Esophagus muscularis mucosa (tissue), 4 donors: Measurements from ENCODE around the gene MRTFB. TPM values are rescaled to one million over a fixed set of nuclear protein-coding genes. Genes with fewer than 3 reads are reported as not detected.

ENCODE experiments used
- DNase-seq: peaks from one replicate; pipeline ENCODE4 v3.0.0-alpha.2; 2017; ENCODE audit errors: extremely low spot score
- H3K27ac ChIP-seq, 4 donors: fragments of 200-600 bp; sonication (generic); replicated peaks in 1 of 4; 1 replicate in 3 of 4; 2 replicates in 1 of 4; pipeline ENCODE4 v1.5.1; 2016 to 2019; ENCODE audit warnings: mild to moderate bottlenecking in 1 of 4
- H3K27me3 ChIP-seq, 4 donors: fragments of 200-600 bp; sonication (generic); one replicate each; pipeline versions ENCODE4 v1.5.1 to v1.6.0; 2016 to 2019
- H3K36me3 ChIP-seq, 4 donors: fragments of 200-600 bp; sonication (generic); one replicate each; pipeline ENCODE4 v1.5.1; 2016 to 2019
- H3K4me1 ChIP-seq, 4 donors: fragments of 200-600 bp; sonication (generic); one replicate each; pipeline ENCODE4 v1.5.1; 2016 to 2019
- H3K4me3 ChIP-seq, 4 donors: fragments of 200-600 bp; sonication (generic); 1 replicate in 2 of 4; 2 replicates in 2 of 4; pipeline ENCODE4 v1.5.1; 2016 to 2019; ENCODE audit warnings: mild to moderate bottlenecking in 4 of 4, moderate library complexity in 1 of 4
- H3K9me3 ChIP-seq, 4 donors: fragments of 200-600 bp; sonication (generic); 1 replicate in 3 of 4; 2 replicates in 1 of 4; pipeline ENCODE4 v1.5.1; 2016 to 2019
- EP300 ChIP-seq: sonication (generic); formaldehyde crosslinking; IDR thresholded peaks from one replicate; pipeline ENCODE4 v1.6.1; 2017; ENCODE audit warnings: antibody characterized with exemption
- POLR2A ChIP-seq: fragments of 450-650 bp; IDR thresholded peaks from one replicate; pipeline ENCODE4 v1.6.1; 2017; ENCODE audit warnings: antibody characterized with exemption, moderate library complexity, mild to moderate bottlenecking, low read depth
- POLR2AphosphoS5 ChIP-seq, 2 donors: sonication (generic); formaldehyde crosslinking; IDR thresholded peaks; one replicate each; pipeline ENCODE4 v1.6.1; 2017; ENCODE audit warnings: antibody characterized with exemption in 2 of 2
- WGBS: methylation state at CpG from one replicate; pipeline ENCODE4 v1.1.5; 2018; 5-methylcytosine and 5-hydroxymethylcytosine counted together
- intact Hi-C: fragments of 100-400 bp; cut with DNase I; formaldehyde crosslinking; loops from one replicate; pipeline ENCODE4 v1.15.1; 2023
- total RNA-seq, 4 donors: library from RNA; depleted of rRNA; stranded (reverse); fragments of >200 nt; gene quantifications; one replicate each; pipeline versions ENCODE4 v1.1.0 to v1.2.1, GENCODE V29; 2016
- TF ChIP-seq, protein P1 (sequence below), 3 experiments: fragments of 200-600 bp in 2 of 3; fragments of 450-650 bp in 1 of 3; sonication (generic) in 2 of 3; IDR thresholded peaks; one replicate each; pipeline ENCODE4 v1.5.1; 2017 to 2019; ENCODE audit warnings: antibody characterized with exemption in 3 of 3, mild to moderate bottlenecking in 2 of 3, moderate library complexity in 1 of 3

The MRTFB gene
- total RNA-seq, 4 donors from 2014 or later = 36.3 to 63.6 (median 48.2) TPM

DNA sequence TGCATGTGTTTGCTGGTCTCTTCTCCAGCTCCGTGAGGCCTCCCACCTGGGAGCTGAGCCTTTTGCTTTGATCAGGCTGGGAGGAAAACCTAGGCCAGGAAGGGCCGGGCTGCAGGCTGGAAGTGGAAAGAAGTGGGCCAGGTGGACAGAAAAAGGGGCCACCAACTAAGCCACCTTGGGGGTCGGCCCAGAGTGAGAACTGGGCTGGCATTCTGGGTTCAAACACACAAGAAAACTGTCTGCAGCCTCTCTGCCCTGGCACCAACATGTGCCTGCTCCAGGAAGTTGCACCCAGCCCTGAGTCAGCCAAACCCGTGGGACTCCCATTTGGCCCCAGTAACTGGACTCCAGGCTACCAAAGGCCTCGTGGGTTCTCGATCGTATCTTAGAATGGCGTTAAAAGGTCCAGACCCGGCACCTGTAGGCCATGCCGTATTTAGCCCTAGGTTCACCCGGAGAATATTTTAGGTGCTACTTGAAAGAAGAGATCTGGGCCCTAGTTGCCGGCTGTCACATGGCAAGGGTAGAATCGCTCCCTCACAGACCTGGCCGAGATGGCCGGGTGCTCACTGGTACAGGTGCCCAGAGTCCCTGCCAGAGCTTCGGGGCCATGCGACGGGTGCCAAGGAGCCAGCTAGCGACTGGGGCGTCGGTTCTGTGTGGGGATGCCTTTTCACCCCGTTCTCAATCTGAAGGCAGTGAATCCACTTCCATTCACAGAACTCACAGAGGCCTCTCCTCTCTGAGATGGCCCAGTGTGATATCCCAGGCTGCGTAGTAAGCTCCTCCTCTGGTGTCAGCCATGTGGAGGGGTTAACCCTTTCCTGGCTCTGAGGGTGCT, 236.6 kb downstream of the MRTFB start:
- intact Hi-C loops = no loop called here
- peak overlapping the region; percentile 76 to 94 (median 92) for H3K27ac ChIP-seq

DNA sequence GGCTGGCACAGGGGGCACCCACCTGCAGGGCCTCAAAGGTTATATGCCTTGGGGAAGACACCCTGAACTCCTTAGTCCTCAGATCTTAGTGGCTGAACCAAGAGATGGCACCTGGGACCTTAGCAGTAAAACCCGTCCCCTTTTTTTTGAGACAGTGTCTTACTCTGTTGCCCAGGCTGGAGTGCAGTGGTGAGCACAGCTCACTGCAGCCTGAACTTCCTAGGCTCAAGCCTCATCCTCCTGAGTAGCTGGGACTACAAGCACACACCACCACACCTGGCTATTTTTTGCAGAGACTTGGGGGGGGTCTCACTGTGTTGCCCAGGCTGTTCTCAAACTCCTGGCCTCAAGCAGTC, 237.2 kb downstream of the MRTFB start:
- Histone ChIP-seq H3K36me3 (no peaks in the 10 kb centered on the region), H3K27ac (peak overlapping the region; percentile 76 to 94 (median 92)), H3K4me3 (peak overlapping the region in 2 of 4 donors; percentile 10 to 13), H3K4me1 (peaks cover 60 to 85% (median 82%) of the 10 kb centered on the region in 4 donors), H3K27me3 (no peaks in the 10 kb centered on the region), H3K9me3 (no peaks in the 10 kb centered on the region)
- TF ChIP-seq POLR2AphosphoS5 (IDR thresholded peaks at IDR 0.05) (no peak), EP300 (no peak), POLR2A (no peak)
- TF ChIP-seq, protein P1, sequence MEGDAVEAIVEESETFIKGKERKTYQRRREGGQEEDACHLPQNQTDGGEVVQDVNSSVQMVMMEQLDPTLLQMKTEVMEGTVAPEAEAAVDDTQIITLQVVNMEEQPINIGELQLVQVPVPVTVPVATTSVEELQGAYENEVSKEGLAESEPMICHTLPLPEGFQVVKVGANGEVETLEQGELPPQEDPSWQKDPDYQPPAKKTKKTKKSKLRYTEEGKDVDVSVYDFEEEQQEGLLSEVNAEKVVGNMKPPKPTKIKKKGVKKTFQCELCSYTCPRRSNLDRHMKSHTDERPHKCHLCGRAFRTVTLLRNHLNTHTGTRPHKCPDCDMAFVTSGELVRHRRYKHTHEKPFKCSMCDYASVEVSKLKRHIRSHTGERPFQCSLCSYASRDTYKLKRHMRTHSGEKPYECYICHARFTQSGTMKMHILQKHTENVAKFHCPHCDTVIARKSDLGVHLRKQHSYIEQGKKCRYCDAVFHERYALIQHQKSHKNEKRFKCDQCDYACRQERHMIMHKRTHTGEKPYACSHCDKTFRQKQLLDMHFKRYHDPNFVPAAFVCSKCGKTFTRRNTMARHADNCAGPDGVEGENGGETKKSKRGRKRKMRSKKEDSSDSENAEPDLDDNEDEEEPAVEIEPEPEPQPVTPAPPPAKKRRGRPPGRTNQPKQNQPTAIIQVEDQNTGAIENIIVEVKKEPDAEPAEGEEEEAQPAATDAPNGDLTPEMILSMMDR (IDR thresholded peaks at IDR 0.05) = no peak
- intact Hi-C loops = no loop called here
- no peak for DNase-seq
- 83% methylated on average over 1 of the region's 1 CpG for WGBS

More for the DNA sequence above, 236.6 kb downstream of the MRTFB start:
- no peak for DNase-seq
- Histone ChIP-seq H3K36me3 (no peaks in the 10 kb centered on the region), H3K27me3 (no peaks in the 10 kb centered on the region), H3K4me1 (peaks cover 60 to 86% (median 78%) of the 10 kb centered on the region in 4 donors), H3K4me3 (peak overlapping the region; percentile 10 to 24 (median 17)), H3K9me3 (no peaks in the 10 kb centered on the region)
- no peak for TF ChIP-seq EP300
- no peak for TF ChIP-seq POLR2AphosphoS5 (IDR thresholded peaks at IDR 0.05)
- TF ChIP-seq, protein P1 (IDR thresholded peaks at IDR 0.05) = no peak
- TF ChIP-seq POLR2A = no peak
- 61% methylated on average over 9 of the region's 23 CpGs for WGBS

DNA sequence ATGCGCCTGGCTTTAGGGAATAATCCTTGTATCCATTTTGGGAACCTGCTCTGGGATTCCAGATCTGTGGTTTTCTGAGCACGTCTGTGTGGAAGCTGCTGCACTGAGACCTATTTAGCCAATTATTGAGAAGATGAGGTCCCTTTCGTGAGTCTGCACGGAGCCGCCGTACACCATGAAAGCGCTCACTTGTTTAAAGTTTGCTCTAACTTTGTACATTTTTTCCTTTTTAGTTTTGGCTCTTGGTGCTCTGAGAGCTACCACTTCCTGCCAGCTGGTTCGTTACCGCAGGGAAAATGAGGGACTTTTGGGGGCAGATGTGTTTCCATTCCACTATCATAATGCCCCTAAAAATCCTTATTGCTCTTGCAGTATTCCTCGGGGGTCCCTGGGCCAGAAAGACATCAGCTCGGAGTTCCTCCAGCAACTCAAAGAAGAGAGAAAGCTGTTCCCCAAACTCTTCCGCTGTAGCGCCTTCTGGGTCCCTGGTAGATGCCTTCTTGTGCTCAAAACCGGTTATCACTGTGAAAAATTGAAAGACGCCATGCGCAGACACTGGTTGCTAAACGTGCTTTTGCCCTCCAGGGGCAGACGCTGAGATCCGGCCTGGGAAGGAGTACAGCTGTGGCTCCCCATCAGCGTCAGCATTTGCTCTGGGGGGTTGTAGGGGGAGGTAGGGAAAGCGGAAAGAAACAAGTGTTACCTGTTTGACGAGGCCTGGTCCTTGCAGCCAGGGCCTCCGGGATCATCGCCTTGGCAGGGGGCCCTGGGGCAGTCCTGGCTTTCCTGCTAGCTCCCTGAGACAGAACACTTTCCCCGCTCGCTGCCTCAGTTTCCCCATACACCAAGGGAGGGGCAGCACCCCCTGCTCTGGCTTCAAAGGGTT, 238.1 kb downstream of the MRTFB start:
- DNase-seq = no peak
- intact Hi-C loops = no loop called here
- Histone ChIP-seq H3K36me3 (no peaks in the 10 kb centered on the region), H3K4me3 (peak overlapping the region; percentile 13 to 37 (median 34)), H3K9me3 (no peaks in the 10 kb centered on the region), H3K27me3 (no peaks in the 10 kb centered on the region), H3K4me1 (peaks cover 65 to 86% (median 84%) of the 10 kb centered on the region in 4 donors), H3K27ac (peak overlapping the region; percentile 76 to 94 (median 92))
- TF ChIP-seq POLR2A (no peak), EP300 (no peak)
- TF ChIP-seq, protein P1 (IDR thresholded peaks at IDR 0.05) = peak in 1 of 3 experiments; percentile 20
- 45% methylated on average over 26 of the region's 26 CpGs for WGBS

DNA sequence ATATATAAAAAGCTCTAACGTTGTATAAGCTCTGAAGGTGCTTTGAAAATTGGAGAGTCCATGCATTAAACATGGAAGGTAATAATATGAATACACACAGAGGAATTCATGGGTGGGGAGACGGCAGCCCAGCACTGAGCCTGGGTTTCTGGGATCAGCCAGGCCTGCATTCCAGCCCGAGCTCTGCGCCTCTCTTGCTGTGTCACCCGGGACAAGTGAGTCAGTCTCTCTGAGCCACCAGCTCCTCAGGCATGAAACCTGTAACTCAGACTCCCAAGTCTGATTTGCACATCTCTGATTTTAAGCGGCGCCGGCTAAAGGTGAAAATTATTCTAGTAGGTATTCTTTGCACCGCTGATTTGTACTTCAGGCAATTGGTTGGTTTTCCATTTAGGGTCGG, 238.8 kb downstream of the MRTFB start:
- TF ChIP-seq POLR2AphosphoS5 (IDR thresholded peaks at IDR 0.05) = no peak
- no peak for TF ChIP-seq EP300
- TF ChIP-seq, protein P1 (IDR thresholded peaks at IDR 0.05) = no peak
- 54% methylated on average over 10 of the region's 10 CpGs for WGBS
- H3K9me3 ChIP-seq = no peaks in the 10 kb centered on the region
- no peak for DNase-seq
- intact Hi-C loops = no loop called here
- no peaks in the 10 kb centered on the region for H3K27me3 ChIP-seq
- peak overlapping the region; percentile 76 to 94 (median 92) for H3K27ac ChIP-seq
- H3K4me1 ChIP-seq = peaks cover 64 to 86% (median 83%) of the 10 kb centered on the region in 4 donors
- no peaks in the 10 kb centered on the region for H3K36me3 ChIP-seq
- H3K4me3 ChIP-seq = peak overlapping the region; percentile 13 to 37 (median 34)
